Testis (tissue), 2 donors: ENCODE results near the gene DMBT1.

Source experiments
- CTCF ChIP-seq, 3 experiments: fragments of 450-650 bp in 2 of 3; fragments of 200-600 bp in 1 of 3; sonication (generic) in 1 of 3; IDR thresholded peaks; one replicate each; pipeline ENCODE4 v1.5.1; 2016 to 2019; ENCODE audit warnings: antibody characterized with exemption in 3 of 3, mild to moderate bottlenecking in 2 of 3, moderate library complexity in 1 of 3
- POLR2A ChIP-seq: fragments of 450-650 bp; IDR thresholded peaks from one replicate; pipeline ENCODE4 v1.6.1; 2017; ENCODE audit warnings: antibody characterized with exemption, mild to moderate bottlenecking, moderate library complexity

- TF ChIP-seq CTCF (IDR thresholded peaks at IDR 0.05) (no peak), POLR2A (no peak)
Observed at GRCh38 chr10:122673731-122674130, 113.2 kb downstream of the DMBT1 start.
